ENCODE data around the gene MYO10. TPM values are rescaled to one million over a fixed set of nuclear protein-coding genes. Genes with fewer than 3 reads are reported as not detected.

The MYO10 gene
- total RNA-seq = 62.9 and 94.1 TPM in 2 replicates

GRCh38 chr5:16936150-16936988 lies at the start of gene MYO10:
TSS of gene MYO10 (minus strand) at chr5:16936288. CDS start at chr5:16935808, 480 bp downstream.

GRCh38 chr5:16616536-16617273 lies 319.4 kb downstream of the MYO10 start, which contains the start of gene RETREG1:
TSS of gene RETREG1 (minus strand) at chr5:16616997. CDS start at chr5:16616971, 26 bp downstream.

